Activated B cell treated with CpG ODN at 0.5 μM for 24 hours (primary cell): ENCODE results near the gene CHI3L1. TPM values are rescaled to one million over a fixed set of nuclear protein-coding genes. Genes with fewer than 3 reads are reported as not detected.
A peak's percentile ranks its signal among the peaks of the same experiment; 100 is the strongest.

Experiments
- ATAC-seq: fragments of 200-7000 bp; cut with Tn5 transposase; one replicate; pipeline ENCODE4 v1.10.0; 2021; ENCODE audit warnings: low read depth, mild to moderate bottlenecking, moderate library complexity
- CTCF ChIA-PET: fragments of 350-600 bp; sonication (Branson Sonifier 250); formaldehyde crosslinking; loops from one replicate; lab custom pipeline; 2021; ENCODE audit warnings: antibody characterized with exemption; lab: Charles Lee
- POLR2A ChIA-PET: fragments of 350-600 bp; sonication (Branson Sonifier 250); formaldehyde crosslinking; loops from one replicate; lab custom pipeline; 2021; ENCODE audit warnings: antibody characterized with exemption; lab: Charles Lee
- DNase-seq: peaks from one replicate; pipeline ENCODE4 v3.0.0; 2022
- H3K27ac Mint-ChIP-seq: one replicate; pipeline ENCODE4 v1.8.0; 2020; ENCODE audit warnings: mixed read lengths
- H3K27me3 Mint-ChIP-seq: one replicate; pipeline ENCODE4 v1.8.0; 2021; ENCODE audit warnings: mixed read lengths
- H3K36me3 Mint-ChIP-seq: one replicate; pipeline ENCODE4 v1.8.0; 2021; ENCODE audit warnings: low read depth, mixed read lengths
- H3K4me1 Mint-ChIP-seq: one replicate; pipeline ENCODE4 v1.8.0; 2021; ENCODE audit warnings: mixed read lengths
- H3K4me3 Mint-ChIP-seq: one replicate; pipeline ENCODE4 v1.8.0; 2020; ENCODE audit warnings: mild to moderate bottlenecking, mixed read lengths
- H3K9me3 Mint-ChIP-seq: one replicate; pipeline ENCODE4 v1.8.0; 2020; ENCODE audit warnings: mixed read lengths
- intact Hi-C: fragments of 100-400 bp; cut with micrococcal nuclease; formaldehyde crosslinking; loops from one replicate; pipeline ENCODE4 v1.15.1; 2024
- total RNA-seq: library from RNA; stranded (reverse); gene quantifications from 2 replicates; pipeline ENCODE4 v1.2.3, GENCODE V29; 2022
- TF ChIP-seq, protein P1 (sequence below): fragments of 200-600 bp; IDR thresholded peaks from one replicate; pipeline ENCODE4 v1.8.0; 2022; ENCODE audit warnings: antibody characterized with exemption, mild to moderate bottlenecking

CHI3L1 gene
- total RNA-seq, 1 donor from 2014 or later, result 0.38 TPM

DNA sequence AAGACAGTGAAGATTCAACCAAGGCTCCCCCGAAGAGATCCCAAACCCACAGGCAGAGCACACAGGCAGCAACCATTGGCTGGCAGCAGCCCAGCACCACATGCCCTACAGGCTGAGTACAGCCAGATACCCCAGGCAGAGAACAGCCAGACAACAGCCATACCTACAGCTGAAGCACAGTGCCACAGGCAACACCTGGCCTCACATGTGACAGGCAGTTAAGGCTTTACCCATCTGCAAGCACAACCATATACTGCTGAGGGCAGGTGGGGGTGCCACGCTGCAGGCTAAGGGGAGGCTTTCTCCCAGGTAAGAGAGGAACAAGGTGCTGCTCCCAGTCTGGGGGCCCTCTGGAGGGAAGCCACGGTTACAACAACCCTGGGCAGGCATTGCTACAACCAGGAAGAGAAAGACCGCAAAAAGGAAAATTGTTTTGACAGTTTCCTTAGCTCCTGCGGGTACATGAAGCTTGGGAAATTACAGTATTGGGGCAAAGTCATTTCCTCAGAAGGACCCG is 30.7 kb upstream of the CHI3L1 start:
- no peaks in the 10 kb centered on the region for H3K9me3 Mint-ChIP-seq
- no peak overlapping the region for H3K27ac Mint-ChIP-seq
- CTCF ChIA-PET, result interaction anchor here (1.4 to 5.3 kb wide), 6 partner anchors 10 to 187 kb away, joined by 3 to 81 read pairs (median 7); no protein-coding TSS in a partner anchor
- H3K36me3 Mint-ChIP-seq, result no peaks in the 10 kb centered on the region
- no peak overlapping the region for H3K4me3 Mint-ChIP-seq
- ATAC-seq, result no peak
- intact Hi-C loops, result no loop called here
- POLR2A ChIA-PET, result no interaction called here
- TF ChIP-seq, protein P1, sequence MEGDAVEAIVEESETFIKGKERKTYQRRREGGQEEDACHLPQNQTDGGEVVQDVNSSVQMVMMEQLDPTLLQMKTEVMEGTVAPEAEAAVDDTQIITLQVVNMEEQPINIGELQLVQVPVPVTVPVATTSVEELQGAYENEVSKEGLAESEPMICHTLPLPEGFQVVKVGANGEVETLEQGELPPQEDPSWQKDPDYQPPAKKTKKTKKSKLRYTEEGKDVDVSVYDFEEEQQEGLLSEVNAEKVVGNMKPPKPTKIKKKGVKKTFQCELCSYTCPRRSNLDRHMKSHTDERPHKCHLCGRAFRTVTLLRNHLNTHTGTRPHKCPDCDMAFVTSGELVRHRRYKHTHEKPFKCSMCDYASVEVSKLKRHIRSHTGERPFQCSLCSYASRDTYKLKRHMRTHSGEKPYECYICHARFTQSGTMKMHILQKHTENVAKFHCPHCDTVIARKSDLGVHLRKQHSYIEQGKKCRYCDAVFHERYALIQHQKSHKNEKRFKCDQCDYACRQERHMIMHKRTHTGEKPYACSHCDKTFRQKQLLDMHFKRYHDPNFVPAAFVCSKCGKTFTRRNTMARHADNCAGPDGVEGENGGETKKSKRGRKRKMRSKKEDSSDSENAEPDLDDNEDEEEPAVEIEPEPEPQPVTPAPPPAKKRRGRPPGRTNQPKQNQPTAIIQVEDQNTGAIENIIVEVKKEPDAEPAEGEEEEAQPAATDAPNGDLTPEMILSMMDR, result no peak
- H3K27me3 Mint-ChIP-seq, result peaks cover 15% of the 10 kb centered on the region
- H3K4me1 Mint-ChIP-seq, result peaks cover 4% of the 10 kb centered on the region
- no peak for DNase-seq

DNA sequence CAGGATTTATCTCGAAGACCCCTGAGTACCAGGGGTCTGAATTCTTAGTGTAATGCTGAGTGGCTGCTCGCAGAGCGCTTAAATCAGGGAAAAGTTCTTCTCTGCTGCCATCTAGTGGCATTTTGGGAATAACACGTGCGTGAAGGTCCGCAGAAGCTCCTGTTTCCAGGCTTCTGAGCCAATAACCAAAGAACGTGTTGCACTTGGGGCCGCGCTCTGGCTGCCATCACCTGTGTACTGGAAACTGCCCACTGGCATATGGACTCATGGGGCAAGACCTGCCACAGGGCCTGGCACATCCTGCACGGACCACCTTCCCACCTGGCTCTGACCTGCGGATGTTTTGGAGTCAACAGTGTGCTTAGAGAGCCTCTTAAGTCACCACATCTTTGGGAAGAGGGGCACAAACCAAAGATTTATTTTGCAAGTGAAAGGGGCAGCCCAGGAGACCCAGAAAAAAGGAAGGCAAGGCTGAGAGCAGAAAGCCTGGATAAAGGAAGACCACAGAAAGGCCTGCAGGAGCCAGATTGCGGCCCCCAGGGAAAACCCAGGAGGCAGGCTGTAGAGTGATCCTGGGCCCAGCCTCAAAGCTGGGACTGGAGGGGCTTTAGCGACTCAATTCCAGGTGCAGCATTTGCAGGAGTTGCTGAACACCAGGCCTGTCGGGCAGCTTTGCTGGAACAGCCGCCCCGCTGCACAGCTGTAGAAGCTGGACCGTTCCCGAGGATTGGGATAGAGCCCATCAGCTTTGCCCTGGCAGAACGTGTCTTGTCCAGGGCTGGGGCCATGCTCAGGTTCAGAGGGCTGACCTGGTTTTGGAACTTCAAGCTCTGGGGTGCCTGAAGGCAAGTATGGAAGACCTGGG is 30.0 kb upstream of the CHI3L1 start:
- ATAC-seq (no peak), DNase-seq (no peak)
- peaks cover 4% of the 10 kb centered on the region for H3K4me1 Mint-ChIP-seq
- intact Hi-C loops, result loop anchor here (1.0 kb wide), 2 partner anchors 50 to 98 kb away; no protein-coding TSS in a partner anchor
- TF ChIP-seq, protein P1, result peak; percentile 42
- ChIA-PET CTCF (interaction anchor here (0.6 to 5.3 kb wide), 13 partner anchors 8 to 186 kb away, joined by 3 to 81 read pairs (median 3); no protein-coding TSS in a partner anchor), POLR2A (no interaction called here)
- H3K27me3 Mint-ChIP-seq, result peaks cover 15% of the 10 kb centered on the region
- H3K27ac Mint-ChIP-seq, result no peak overlapping the region
- H3K9me3 Mint-ChIP-seq, result no peaks in the 10 kb centered on the region
- no peaks in the 10 kb centered on the region for H3K36me3 Mint-ChIP-seq
- H3K4me3 Mint-ChIP-seq, result no peak overlapping the region

DNA sequence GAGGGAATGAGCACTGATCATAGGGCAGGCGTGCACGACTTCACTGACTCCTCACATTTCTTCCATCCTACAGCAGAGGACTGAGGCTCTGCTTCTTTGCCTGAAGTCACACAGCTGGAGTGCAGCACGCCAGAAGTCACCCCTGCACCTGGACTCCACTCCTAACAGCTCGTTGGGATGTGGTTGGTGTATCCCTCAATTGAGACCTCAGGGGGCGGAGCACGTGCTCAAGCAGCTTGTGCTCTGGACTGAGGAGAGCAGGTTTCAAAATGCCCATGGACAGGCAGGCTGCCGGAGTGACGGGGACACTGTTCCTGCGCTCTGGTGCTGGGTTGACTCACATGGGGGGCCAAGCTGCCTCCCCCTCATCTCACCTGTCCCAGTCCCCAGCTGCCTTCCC is 29.1 kb upstream of the CHI3L1 start:
- TF ChIP-seq, protein P1, result no peak
- ChIA-PET POLR2A (interaction anchor here (0.6 kb wide), 1 partner anchor 165 kb away, joined by 4 read pairs; no protein-coding TSS in a partner anchor), CTCF (interaction anchor here (0.9 to 5.3 kb wide), 10 partner anchors 9 to 181 kb away, joined by 3 to 81 read pairs (median 6); no protein-coding TSS in a partner anchor)
- H3K27ac Mint-ChIP-seq, result no peak overlapping the region
- no peaks in the 10 kb centered on the region for H3K9me3 Mint-ChIP-seq
- H3K4me3 Mint-ChIP-seq, result no peak overlapping the region
- peaks cover 4% of the 10 kb centered on the region for H3K4me1 Mint-ChIP-seq
- no peak for DNase-seq
- H3K27me3 Mint-ChIP-seq, result peaks cover 15% of the 10 kb centered on the region
- intact Hi-C loops, result no loop called here
- H3K36me3 Mint-ChIP-seq, result no peaks in the 10 kb centered on the region
- ATAC-seq, result no peak

DNA sequence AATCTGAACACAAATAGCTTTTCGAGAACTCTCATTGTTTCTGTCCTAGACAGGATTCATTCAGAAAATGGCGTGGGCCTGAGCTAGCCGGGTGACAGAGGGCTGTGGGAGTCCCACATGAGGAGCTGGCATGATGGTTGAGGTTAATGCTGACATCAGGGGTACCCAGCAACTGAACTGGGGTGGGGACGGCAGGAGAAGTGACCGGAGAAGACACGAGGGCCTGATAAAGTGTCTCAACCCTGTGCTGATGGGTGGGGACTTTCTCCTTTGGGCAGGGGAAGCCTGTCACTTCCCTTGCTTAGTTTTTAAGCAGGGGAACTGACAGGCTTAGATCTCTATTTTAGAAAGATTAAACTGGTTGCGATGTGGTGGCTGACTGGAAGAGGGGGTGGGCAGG is 28.4 kb upstream of the CHI3L1 start:
- Mint-ChIP-seq H3K4me1 (peaks cover 4% of the 10 kb centered on the region), H3K9me3 (no peaks in the 10 kb centered on the region), H3K27me3 (peaks cover 19% of the 10 kb centered on the region), H3K4me3 (no peak overlapping the region), H3K36me3 (no peaks in the 10 kb centered on the region), H3K27ac (no peak overlapping the region)
- POLR2A ChIA-PET, result no interaction called here
- no peak for DNase-seq
- TF ChIP-seq, protein P1, result no peak
- intact Hi-C loops, result no loop called here
- no peak for ATAC-seq
- CTCF ChIA-PET, result interaction anchor here (0.6 to 5.3 kb wide), 5 partner anchors 12 to 453 kb away, joined by 3 to 81 read pairs (median 7); no protein-coding TSS in a partner anchor

DNA sequence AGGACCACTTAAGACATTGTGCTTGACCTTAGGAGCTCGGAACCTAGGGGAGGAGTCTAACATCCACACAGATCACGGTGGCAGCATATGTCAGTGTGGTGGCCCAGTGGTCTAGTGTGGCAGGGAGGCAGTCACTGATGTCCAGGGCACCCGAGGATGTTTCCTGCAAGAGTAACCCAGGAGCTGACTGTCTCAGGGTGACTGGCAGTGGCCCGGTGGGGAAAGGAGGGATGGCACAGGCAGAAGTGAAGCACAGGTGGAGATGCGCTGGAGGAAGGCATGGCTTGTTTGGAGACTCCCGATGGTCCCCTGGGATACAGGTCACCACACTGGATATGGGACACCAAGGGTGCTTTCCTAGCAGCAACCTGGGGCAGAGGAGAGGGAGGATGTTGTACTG is 26.6 kb upstream of the CHI3L1 start:
- DNase-seq, result no peak
- intact Hi-C loops, result no loop called here
- CTCF ChIA-PET, result interaction anchor here (3.2 kb wide), 1 partner anchor 173 kb away, joined by 13 read pairs; no protein-coding TSS in a partner anchor
- H3K4me3 Mint-ChIP-seq, result no peak overlapping the region
- H3K27ac Mint-ChIP-seq, result no peak overlapping the region
- TF ChIP-seq, protein P1, result no peak
- POLR2A ChIA-PET, result no interaction called here
- H3K9me3 Mint-ChIP-seq, result no peaks in the 10 kb centered on the region
- peaks cover 17% of the 10 kb centered on the region for H3K27me3 Mint-ChIP-seq
- H3K36me3 Mint-ChIP-seq, result no peaks in the 10 kb centered on the region
- H3K4me1 Mint-ChIP-seq, result peaks cover 4% of the 10 kb centered on the region
- no peak for ATAC-seq
